Left ventricle myocardium inferior (tissue), 1 donor: ENCODE measurements around the gene DTYMK. TPM values are rescaled to one million over a fixed set of nuclear protein-coding genes. Genes with fewer than 3 reads are reported as not detected.

Source experiments
- DNase-seq: peaks from one replicate; pipeline ENCODE4 v3.0.0-alpha.2; 2020
- H3K27ac ChIP-seq: fragments of 200-600 bp; replicated peaks from 2 replicates; pipeline ENCODE4 v1.8.0; 2021
- H3K27me3 ChIP-seq: fragments of 200-600 bp; 2 replicates; pipeline ENCODE4 v1.8.0; 2021; ENCODE audit warnings: low read depth
- H3K36me3 ChIP-seq: fragments of 200-600 bp; 2 replicates; pipeline ENCODE4 v1.8.0; 2021
- H3K4me1 ChIP-seq: fragments of 200-600 bp; 2 replicates; pipeline ENCODE4 v1.8.0; 2021
- H3K4me3 ChIP-seq: fragments of 200-600 bp; 2 replicates; pipeline ENCODE4 v1.8.0; 2021; ENCODE audit warnings: mild to moderate bottlenecking, moderate library complexity
- H3K9me3 ChIP-seq: fragments of 200-600 bp; replicated peaks from 2 replicates; pipeline ENCODE4 v1.8.0; 2021
- CTCF ChIP-seq: fragments of 200-600 bp; IDR thresholded peaks from 2 replicates; pipeline ENCODE4 v1.8.0; 2021; ENCODE audit warnings: antibody characterized with exemption, mild to moderate bottlenecking, borderline replicate concordance
- intact Hi-C: fragments of 100-400 bp; cut with micrococcal nuclease; formaldehyde crosslinking; loops from one replicate; pipeline ENCODE4 v1.11.0; 2022
- total RNA-seq: library from RNA; stranded (reverse); fragmentation: NEBNext Ultra II Directional; extraction: Animal tissue kit (Norgen Biotek cat#: 25700); gene quantifications from one replicate; pipeline ENCODE4 v1.2.1, GENCODE V29; 2021
- donor health status: DM: no; HTN: yes; CAD: no; lungs with severe emphysema.

The DTYMK gene
- total RNA-seq, 1 donor from 2014 or later = 10.6 TPM

DNA sequence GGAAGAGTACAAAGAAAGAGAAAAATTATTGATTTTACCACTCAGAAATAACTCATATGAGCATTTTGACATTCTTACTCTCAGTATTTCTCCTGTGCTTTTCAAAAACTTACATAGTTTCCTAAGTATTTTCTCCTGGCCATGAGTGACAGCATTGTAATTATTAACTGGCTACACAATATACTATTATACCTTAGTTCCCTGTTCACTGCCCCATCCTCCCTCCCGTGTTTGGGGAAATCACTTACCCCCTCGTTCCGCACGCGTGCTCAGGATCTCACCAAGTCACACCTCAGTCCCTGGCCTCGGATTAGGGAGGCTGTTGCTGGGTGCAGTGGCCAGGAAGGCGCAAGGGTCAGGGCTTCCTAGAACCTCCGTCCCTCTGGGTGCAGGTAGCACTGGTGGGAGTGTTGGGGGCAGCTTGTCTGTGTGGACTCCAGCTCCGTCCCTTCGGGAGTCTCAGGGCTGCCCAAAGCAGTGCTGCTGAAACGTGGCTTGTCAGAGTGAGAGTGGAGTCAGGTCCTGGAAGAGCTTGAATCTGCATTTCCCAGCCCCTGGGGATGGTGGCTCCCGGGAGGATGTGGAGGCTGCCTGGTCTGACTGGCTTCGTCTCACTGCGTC is 25.9 kb downstream of the DTYMK start:
- Histone ChIP-seq H3K27me3 (no peaks in the 10 kb centered on the region), H3K27ac (no peak overlapping the region), H3K4me1 (peaks cover 14% of the 10 kb centered on the region), H3K4me3 (no peak overlapping the region), H3K36me3 (peaks cover 57% of the 10 kb centered on the region), H3K9me3 (no peaks in the 10 kb centered on the region)
- intact Hi-C loops = no loop called here
- DNase-seq = no peak
- TF ChIP-seq CTCF = no peak

DNA sequence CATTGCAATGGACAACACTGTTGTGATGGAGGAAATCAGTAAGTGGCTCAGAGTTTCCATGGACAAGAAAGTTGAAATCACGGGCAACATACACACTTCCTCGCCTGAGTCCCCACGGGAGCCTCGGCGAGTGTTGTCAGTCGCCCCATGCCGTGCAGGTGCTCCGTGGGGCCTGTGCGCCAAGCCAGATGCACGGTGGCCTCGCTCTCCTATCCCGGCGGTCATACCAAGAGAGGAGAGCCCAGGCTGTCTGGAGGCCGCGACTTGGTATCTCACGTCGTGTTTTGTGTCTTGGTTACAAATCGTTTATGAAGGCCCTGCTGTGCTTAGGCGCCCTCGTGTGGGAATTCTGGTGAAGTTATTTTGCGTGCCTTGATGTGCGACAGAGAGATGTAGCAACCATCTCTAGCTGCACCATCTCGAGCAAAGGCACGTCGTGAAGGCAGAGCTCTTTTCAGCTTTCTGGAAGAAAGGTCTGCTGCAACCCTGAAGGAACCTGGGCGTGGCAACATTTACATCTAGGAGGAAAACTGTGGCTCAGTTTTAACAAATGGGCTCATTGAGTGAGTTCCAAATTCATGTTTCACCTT is 27.4 kb downstream of the DTYMK start:
- Histone ChIP-seq H3K4me3 (no peak overlapping the region), H3K9me3 (no peaks in the 10 kb centered on the region), H3K27ac (no peak overlapping the region), H3K27me3 (no peaks in the 10 kb centered on the region), H3K4me1 (peaks cover 14% of the 10 kb centered on the region), H3K36me3 (peaks cover 71% of the 10 kb centered on the region)
- TF ChIP-seq CTCF = peak; percentile 73
- intact Hi-C loops = no loop called here
- DNase-seq = peak; percentile 50

DNA sequence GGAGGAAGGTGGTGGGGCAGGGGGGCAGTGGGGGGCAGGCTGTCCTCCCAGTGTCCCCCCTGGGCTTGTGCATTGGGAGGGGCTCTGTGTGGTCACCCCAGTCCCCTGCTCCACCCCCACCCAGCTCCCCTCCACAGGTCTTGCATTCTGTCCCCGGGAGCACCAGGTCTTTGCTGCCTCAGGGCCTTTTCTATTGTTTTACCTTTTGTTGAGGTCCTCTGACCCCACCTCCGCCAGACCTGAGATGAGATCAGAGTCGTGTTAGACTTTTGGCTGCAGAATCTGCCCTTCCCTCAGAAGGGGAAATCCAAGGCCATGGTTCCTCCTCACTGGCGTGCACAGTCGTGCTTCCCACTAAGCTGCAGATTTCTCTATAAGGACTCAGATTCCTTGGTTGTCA is 28.3 kb downstream of the DTYMK start:
- peaks cover 14% of the 10 kb centered on the region for H3K4me1 ChIP-seq
- intact Hi-C loops = no loop called here
- TF ChIP-seq CTCF = no peak

GRCh38 chr2:241657786-241658254 is 28.8 kb downstream of the DTYMK start:
- Histone ChIP-seq H3K27ac (no peak overlapping the region), H3K27me3 (no peaks in the 10 kb centered on the region), H3K9me3 (no peaks in the 10 kb centered on the region), H3K4me1 (peaks cover 14% of the 10 kb centered on the region), H3K4me3 (no peak overlapping the region), H3K36me3 (peaks cover 86% of the 10 kb centered on the region)
- DNase-seq = no peak
- intact Hi-C loops = no loop called here
- no peak for TF ChIP-seq CTCF

More for the DNA sequence above, 28.3 kb downstream of the DTYMK start:
- no peak for DNase-seq
- H3K27ac ChIP-seq = no peak overlapping the region
- H3K36me3 ChIP-seq = peaks cover 81% of the 10 kb centered on the region
- H3K9me3 ChIP-seq = no peaks in the 10 kb centered on the region
- H3K4me3 ChIP-seq = no peak overlapping the region
- no peaks in the 10 kb centered on the region for H3K27me3 ChIP-seq

DNA sequence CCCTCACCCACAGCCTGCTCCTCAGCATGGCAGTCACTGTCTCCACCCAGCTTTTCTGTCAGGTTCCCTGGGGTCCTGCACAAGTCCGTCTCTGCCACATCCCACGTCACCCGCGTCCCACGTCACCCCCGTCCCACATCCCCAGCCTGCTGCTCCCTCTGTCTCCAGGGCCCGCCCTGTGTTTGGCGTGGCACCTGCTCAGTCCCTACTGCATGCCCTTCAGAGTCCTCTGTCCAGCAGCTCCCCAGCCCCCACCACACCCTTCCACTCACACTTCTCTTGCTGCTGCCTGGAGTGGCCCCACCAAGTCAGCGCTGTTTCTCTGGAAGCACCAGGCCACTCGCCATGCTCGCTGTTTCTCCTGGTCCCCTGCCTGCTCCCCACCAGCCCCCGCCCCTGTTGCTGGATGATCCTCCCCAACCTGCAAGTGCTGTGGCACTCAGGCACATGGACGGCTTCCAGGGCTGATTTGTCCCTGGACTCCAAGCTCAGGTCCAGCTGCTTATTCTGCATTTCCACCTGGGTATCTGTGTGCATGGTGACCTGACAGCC is 30.3 kb downstream of the DTYMK start:
- TF ChIP-seq CTCF = no peak
- H3K27me3 ChIP-seq = no peaks in the 10 kb centered on the region
- H3K27ac ChIP-seq = peak overlapping the region; percentile 46
- no peak overlapping the region for H3K4me3 ChIP-seq
- peaks cover 14% of the 10 kb centered on the region for H3K4me1 ChIP-seq
- H3K36me3 ChIP-seq = peaks cover 89% of the 10 kb centered on the region
- intact Hi-C loops = no loop called here
- no peaks in the 10 kb centered on the region for H3K9me3 ChIP-seq
- peak; percentile 41 for DNase-seq
